Measurements from ENCODE around the gene BTBD16. TPM values are rescaled to one million over a fixed set of nuclear protein-coding genes. Genes with fewer than 3 reads are reported as not detected.
A peak's percentile ranks its signal among the peaks of the same experiment; 100 is the strongest.

BTBD16 gene
- total RNA-seq, 6 donors from 2014 or later = 0.20 to 1.8 (median 0.91) TPM; not detected in 3

DNA sequence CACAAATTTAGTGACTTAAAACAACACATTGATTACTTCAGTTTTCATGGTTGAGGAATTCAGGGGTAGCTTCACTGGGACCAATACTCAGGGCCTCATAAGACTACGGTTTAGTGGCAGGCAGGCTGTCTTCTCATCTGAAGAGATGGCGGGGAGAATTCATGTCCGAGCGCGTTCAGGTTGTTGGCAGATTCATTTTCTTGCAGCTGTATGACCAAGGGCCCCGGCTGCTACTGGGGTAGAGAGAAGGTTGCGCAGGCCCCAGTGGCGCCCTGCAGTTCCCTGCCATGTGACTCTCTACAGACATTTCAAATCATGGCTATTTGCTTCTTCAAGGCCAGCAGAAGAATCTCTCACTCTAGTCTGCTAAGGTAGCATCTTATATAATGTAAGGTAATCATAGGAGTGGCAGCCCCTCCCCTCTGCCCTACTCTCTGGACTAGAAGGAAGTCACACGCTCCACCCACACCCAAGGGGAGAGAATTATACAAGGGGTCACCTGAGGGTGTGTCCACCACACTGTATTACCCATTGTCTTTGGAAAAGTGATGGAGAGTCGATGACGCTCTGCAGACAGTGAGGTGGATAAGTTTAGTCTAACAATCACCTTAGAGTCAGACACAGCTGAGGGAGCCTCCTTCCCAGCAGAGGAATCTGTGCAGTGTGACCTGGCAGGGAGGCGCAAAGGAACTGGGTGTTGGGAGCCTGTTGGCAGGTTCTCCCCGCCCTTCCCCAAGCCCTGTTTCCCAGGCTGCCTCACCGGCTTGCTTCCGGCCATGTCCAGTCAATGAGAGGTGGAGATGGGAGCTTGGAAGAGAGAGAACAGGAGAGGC is 67.7 kb downstream of the BTBD16 start:
- H3K4me3 ChIP-seq = no peak overlapping the region
- WGBS, 2 donors = 86 to 89% methylated on average over 15 of the region's 15 CpGs
- H3K36me3 ChIP-seq = no peaks in the 10 kb centered on the region
- no peaks in the 10 kb centered on the region for H3K9me3 ChIP-seq
- no peaks in the 10 kb centered on the region for H3K27me3 ChIP-seq
- TF ChIP-seq EP300 (IDR thresholded peaks at IDR 0.05) = no peak
- TF ChIP-seq POLR2AphosphoS5 (IDR thresholded peaks at IDR 0.05) = no peak
- TF ChIP-seq POLR2A (IDR thresholded peaks at IDR 0.05) = no peak
- TF ChIP-seq, protein P1, sequence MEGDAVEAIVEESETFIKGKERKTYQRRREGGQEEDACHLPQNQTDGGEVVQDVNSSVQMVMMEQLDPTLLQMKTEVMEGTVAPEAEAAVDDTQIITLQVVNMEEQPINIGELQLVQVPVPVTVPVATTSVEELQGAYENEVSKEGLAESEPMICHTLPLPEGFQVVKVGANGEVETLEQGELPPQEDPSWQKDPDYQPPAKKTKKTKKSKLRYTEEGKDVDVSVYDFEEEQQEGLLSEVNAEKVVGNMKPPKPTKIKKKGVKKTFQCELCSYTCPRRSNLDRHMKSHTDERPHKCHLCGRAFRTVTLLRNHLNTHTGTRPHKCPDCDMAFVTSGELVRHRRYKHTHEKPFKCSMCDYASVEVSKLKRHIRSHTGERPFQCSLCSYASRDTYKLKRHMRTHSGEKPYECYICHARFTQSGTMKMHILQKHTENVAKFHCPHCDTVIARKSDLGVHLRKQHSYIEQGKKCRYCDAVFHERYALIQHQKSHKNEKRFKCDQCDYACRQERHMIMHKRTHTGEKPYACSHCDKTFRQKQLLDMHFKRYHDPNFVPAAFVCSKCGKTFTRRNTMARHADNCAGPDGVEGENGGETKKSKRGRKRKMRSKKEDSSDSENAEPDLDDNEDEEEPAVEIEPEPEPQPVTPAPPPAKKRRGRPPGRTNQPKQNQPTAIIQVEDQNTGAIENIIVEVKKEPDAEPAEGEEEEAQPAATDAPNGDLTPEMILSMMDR (IDR thresholded peaks at IDR 0.05) = no peak
- DNase-seq = no peak
- ATAC-seq (ENCODE audit: low FRiP score in 2 of 2) = no peak
- H3K4me1 ChIP-seq = peaks cover 0 to 5% (median 1%) of the 10 kb centered on the region in 4 donors
- no peak overlapping the region for H3K27ac ChIP-seq

DNA sequence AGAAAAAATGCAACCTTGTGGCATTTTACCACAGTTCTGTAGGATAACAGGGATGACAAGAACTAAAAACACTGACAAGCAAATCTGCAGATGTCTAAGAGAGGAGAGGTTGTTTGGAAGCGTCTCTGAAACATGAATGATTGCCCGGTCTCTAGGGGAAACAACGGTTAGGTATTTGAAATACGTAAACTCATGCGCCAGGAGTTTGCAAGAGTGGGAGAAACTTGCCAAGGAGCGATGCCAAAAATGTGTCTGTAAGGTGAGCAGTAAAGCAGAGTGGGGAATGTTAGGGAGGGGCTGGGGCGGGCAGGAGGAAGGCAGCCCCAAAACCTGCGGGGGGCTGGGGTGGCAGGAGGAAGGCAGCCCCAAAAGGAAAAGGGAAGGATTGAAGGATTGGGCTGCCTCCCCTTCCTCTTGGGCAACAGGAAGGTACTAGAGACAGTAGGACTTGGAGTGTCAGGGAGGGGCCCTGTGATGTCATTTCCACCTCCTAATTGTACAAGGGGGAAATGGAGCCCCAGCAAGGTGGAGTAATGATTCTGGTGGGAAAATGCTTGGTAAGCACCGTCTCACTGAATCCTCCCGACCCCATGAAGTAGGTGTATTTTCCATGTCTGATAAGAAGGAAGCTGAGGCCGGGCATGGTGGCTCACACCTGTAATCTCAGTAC is 70.2 kb downstream of the BTBD16 start:
- H3K36me3 ChIP-seq = no peaks in the 10 kb centered on the region
- DNase-seq = peak in 1 of 2 donors; percentile 33
- no peaks in the 10 kb centered on the region for H3K9me3 ChIP-seq
- H3K27ac ChIP-seq = peak overlapping the region in 2 of 4 donors; percentile 2 to 46
- H3K27me3 ChIP-seq = no peaks in the 10 kb centered on the region
- TF ChIP-seq EP300 (IDR thresholded peaks at IDR 0.05) = no peak
- no peak for TF ChIP-seq POLR2AphosphoS5 (IDR thresholded peaks at IDR 0.05)
- TF ChIP-seq POLR2A (IDR thresholded peaks at IDR 0.05) = no peak
- TF ChIP-seq, protein P1 (IDR thresholded peaks at IDR 0.05) = no peak
- WGBS, 2 donors = 60 to 64% methylated on average over 11 of the region's 11 CpGs
- peak; percentile 43 to 53 for ATAC-seq (ENCODE audit: low FRiP score in 2 of 2)
- H3K4me3 ChIP-seq = no peak overlapping the region
- peaks cover 0 to 5% (median 1%) of the 10 kb centered on the region in 4 donors for H3K4me1 ChIP-seq

DNA sequence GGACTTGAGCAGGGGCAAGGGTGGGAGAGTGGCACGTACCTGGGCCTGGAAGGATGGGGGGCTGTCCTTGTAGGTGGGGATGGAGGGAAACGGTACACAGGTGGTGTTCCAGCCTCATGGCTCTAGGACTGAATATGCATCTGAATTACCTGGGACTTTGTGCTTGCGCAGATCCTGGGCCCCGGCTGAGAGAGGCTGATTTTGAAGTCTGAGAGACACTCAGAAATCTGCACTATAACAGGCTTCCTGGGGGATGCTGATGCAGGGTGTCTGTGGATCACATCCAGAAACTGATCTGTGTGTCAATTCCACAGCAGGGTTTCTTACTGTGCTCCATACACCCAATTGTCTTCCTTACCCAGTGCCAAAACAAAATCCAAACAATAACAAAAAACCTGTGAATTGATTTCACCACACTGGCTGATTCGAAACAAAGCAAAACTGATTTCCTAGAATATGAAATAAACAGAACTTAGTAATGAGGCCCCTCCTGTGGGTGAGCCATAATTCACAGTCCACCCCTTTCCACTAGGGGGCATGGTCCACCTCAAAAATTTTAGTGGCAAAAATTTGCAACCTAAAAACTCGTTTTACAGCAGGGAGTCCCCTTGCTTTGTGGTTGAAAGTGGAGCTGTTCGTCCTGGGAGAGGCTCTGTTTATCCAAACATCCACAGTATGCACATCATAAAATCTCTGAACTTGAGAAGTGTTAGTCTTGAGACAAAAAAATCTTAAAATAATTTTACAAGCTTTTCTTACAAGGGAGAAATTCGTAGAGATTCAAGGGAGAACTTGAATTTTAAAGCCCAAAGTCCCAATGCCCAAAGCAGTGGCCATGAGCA is 71.4 kb downstream of the BTBD16 start:
- 59 to 63% methylated on average over 8 of the region's 8 CpGs for WGBS, 2 donors
- Histone ChIP-seq H3K27ac (no peak overlapping the region), H3K36me3 (no peaks in the 10 kb centered on the region), H3K4me1 (peaks cover 0 to 5% (median 1%) of the 10 kb centered on the region in 4 donors), H3K4me3 (no peak overlapping the region), H3K27me3 (no peaks in the 10 kb centered on the region), H3K9me3 (no peaks in the 10 kb centered on the region)
- ATAC-seq (ENCODE audit: low FRiP score in 2 of 2) = peak; percentile 56 to 69
- no peak for TF ChIP-seq EP300 (IDR thresholded peaks at IDR 0.05)
- TF ChIP-seq POLR2AphosphoS5 (IDR thresholded peaks at IDR 0.05) = no peak
- TF ChIP-seq, protein P1 (IDR thresholded peaks at IDR 0.05) = peak; percentile 50 to 79 (median 75)
- DNase-seq = no peak

DNA sequence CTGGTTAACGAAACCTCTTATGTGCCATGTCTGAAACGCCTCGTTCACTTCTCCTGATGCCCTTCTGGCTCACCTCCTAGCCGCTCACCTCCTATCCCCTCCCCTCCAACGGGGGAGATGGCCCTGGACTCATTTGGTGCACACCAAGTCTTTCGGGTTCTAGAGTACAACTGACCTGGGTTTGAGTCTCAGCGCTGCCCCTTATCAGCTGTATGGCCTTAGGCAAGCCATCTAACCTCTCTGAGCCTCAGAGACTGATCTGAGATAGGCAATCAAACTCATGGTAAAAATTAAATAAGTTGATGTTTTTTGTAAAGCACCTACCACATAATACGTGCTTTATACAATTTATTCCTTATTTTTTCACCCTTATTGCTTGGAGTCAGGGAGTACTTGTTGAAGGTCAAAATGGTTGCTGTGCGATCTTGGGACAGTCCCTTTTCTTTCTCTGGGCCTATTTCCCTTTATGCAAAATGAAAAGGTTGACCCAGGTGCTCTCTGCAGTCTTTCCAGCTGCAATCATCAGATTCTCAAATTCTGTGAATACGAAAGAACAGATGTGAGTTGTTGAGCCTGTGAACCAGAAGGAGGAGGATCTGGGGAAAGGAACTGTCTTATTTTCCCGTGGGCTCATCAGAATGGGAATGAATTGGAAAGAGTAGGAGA is 72.2 kb downstream of the BTBD16 start:
- ATAC-seq (ENCODE audit: low FRiP score in 2 of 2) = no peak
- TF ChIP-seq EP300 (IDR thresholded peaks at IDR 0.05) = no peak
- no peak for TF ChIP-seq POLR2AphosphoS5 (IDR thresholded peaks at IDR 0.05)
- TF ChIP-seq POLR2A (IDR thresholded peaks at IDR 0.05) = no peak
- TF ChIP-seq, protein P1 (IDR thresholded peaks at IDR 0.05) = no peak

More for the DNA sequence above, 72.2 kb downstream of the BTBD16 start:
- WGBS, 2 donors = 90 to 91% methylated on average over 11 of the region's 11 CpGs
- H3K4me3 ChIP-seq = no peak overlapping the region
- peaks cover 0 to 5% (median 1%) of the 10 kb centered on the region in 4 donors for H3K4me1 ChIP-seq
- H3K27ac ChIP-seq = no peak overlapping the region
- DNase-seq = no peak
- H3K36me3 ChIP-seq = no peaks in the 10 kb centered on the region
- H3K9me3 ChIP-seq = no peaks in the 10 kb centered on the region
- no peaks in the 10 kb centered on the region for H3K27me3 ChIP-seq
